Tibial artery (tissue), 4 donors: Measurements from ENCODE around the gene CACNB1.
A peak's percentile ranks its signal among the peaks of the same experiment; 100 is the strongest.

Experiments
- DNase-seq, 2 donors: peaks; one replicate each; pipeline ENCODE4 v3.0.0-alpha.2; 2019
- H3K27ac ChIP-seq, 2 donors: fragments of 200-600 bp; sonication (generic) in 1 of 2; 1 replicate in 1 of 2; 2 replicates in 1 of 2; pipeline ENCODE4 v1.5.1; 2018 to 2019; ENCODE audit warnings: mild to moderate bottlenecking in 1 of 2
- H3K27me3 ChIP-seq, 2 donors: fragments of 200-600 bp; sonication (generic) in 1 of 2; one replicate each; pipeline versions ENCODE4 v1.5.1 to v1.6.0; 2016 to 2019
- H3K36me3 ChIP-seq, 3 donors: fragments of 200-600 bp; sonication (generic) in 2 of 3; one replicate each; pipeline ENCODE4 v1.5.1; 2016 to 2019; ENCODE audit warnings: mild to moderate bottlenecking in 2 of 3
- H3K4me1 ChIP-seq, 4 donors: fragments of 200-600 bp; sonication (generic) in 2 of 4; 1 replicate in 3 of 4; 2 replicates in 1 of 4; pipeline ENCODE4 v1.5.1; 2016 to 2019
- H3K4me3 ChIP-seq, 2 donors: fragments of 200-600 bp; sonication (generic) in 1 of 2; 1 replicate in 1 of 2; 2 replicates in 1 of 2; pipeline ENCODE4 v1.5.1; 2018 to 2019; ENCODE audit warnings: mild to moderate bottlenecking in 2 of 2
- H3K9me3 ChIP-seq, 3 donors: fragments of 200-600 bp; sonication (generic) in 1 of 3; one replicate each; pipeline ENCODE4 v1.5.1; 2016 to 2019
- CTCF ChIP-seq, 2 experiments: fragments of 200-600 bp in 1 of 2; fragments of 450-650 bp in 1 of 2; IDR thresholded peaks; one replicate each; pipeline ENCODE4 v1.5.1; 2017 to 2019; ENCODE audit warnings: antibody characterized with exemption in 2 of 2, mild to moderate bottlenecking in 1 of 2, moderate library complexity in 1 of 2
- intact Hi-C: fragments of 100-400 bp; cut with DNase I; formaldehyde crosslinking; loops from one replicate; pipeline ENCODE4 v1.15.0; 2023; ENCODE audit warnings: low total_unique reads

CACNB1 gene

GRCh38 chr17:39223907-39224777 is 26.7 kb upstream of the CACNB1 start:
- Histone ChIP-seq H3K4me3 (peak overlapping the region; percentile 64 to 74), H3K27ac (peak overlapping the region; percentile 93 to 94), H3K36me3 (peaks cover 0 to 7% (median 0%) of the 10 kb centered on the region in 3 donors), H3K4me1 (peaks cover 0 to 73% (median 56%) of the 10 kb centered on the region in 4 donors), H3K27me3 (no peaks in the 10 kb centered on the region), H3K9me3 (no peaks in the 10 kb centered on the region)
- intact Hi-C loops = no loop called here
- TF ChIP-seq CTCF (IDR thresholded peaks at IDR 0.05) = no peak
- DNase-seq = no peak

GRCh38 chr17:39222866-39223834 is 25.7 kb upstream of the CACNB1 start:
- no peaks in the 10 kb centered on the region for H3K9me3 ChIP-seq
- H3K4me1 ChIP-seq = peaks cover 0 to 80% (median 65%) of the 10 kb centered on the region in 4 donors
- DNase-seq = peak in 1 of 2 donors; percentile 90
- intact Hi-C loops = no loop called here
- peak overlapping the region; percentile 93 to 94 for H3K27ac ChIP-seq
- TF ChIP-seq CTCF (IDR thresholded peaks at IDR 0.05) = no peak
- H3K36me3 ChIP-seq = peaks cover 0 to 9% (median 0%) of the 10 kb centered on the region in 3 donors
- H3K4me3 ChIP-seq = peak overlapping the region; percentile 64 to 74
- H3K27me3 ChIP-seq = no peaks in the 10 kb centered on the region

DNA sequence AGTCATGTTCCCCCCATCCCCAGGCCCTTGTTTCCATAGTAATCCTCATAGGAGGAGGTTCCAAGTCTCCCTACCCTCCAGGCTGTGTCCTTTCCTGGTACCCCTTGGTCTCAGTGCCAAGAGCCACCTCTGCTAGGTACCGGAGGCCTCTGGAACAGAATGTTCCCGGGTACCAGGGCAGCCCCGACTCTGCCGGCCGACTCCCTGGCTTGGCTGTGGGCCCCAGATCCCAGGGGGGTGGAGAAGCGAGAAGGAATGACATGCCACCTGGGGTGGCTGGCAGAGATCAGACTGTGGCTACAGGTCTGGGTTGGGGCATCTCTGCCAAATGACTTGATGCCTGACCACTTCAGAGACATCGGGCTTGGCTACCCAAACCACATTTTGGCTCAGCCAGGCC is 24.7 kb upstream of the CACNB1 start:
- intact Hi-C loops = no loop called here
- Histone ChIP-seq H3K27ac (peak overlapping the region; percentile 93 to 94), H3K4me3 (peak overlapping the region; percentile 64 to 74), H3K9me3 (no peaks in the 10 kb centered on the region), H3K36me3 (peaks cover 0 to 19% (median 8%) of the 10 kb centered on the region in 3 donors), H3K4me1 (peaks cover 0 to 90% (median 73%) of the 10 kb centered on the region in 4 donors), H3K27me3 (no peaks in the 10 kb centered on the region)
- peak in 1 of 2 donors; percentile 91 for DNase-seq
- TF ChIP-seq CTCF (IDR thresholded peaks at IDR 0.05) = no peak

DNA sequence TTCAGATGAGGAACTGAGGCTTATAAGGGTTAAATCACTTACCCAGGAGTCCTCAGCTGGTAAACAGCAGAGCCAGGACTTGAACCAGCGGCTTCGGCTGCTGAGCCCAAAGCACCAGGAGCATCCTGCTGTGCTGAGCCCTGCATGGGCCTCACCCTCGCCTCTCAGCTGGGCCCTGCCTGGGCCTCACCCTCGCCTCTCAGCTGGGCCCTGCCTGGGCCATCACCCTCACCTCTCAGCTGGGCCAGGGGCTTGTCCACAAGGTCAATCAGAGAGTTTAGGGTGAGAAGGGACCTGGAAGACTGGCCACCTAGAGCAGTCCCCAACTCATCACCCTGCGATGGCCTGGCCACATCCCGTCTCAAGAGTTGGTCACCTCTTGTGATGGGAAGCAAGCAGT is 24.1 kb upstream of the CACNB1 start:
- peaks cover 0 to 25% (median 14%) of the 10 kb centered on the region in 3 donors for H3K36me3 ChIP-seq
- no peaks in the 10 kb centered on the region for H3K27me3 ChIP-seq
- no peak for DNase-seq
- peaks cover 0 to 94% (median 75%) of the 10 kb centered on the region in 4 donors for H3K4me1 ChIP-seq
- no peak overlapping the region for H3K4me3 ChIP-seq
- H3K27ac ChIP-seq = peak overlapping the region; percentile 93 to 94
- no peak for TF ChIP-seq CTCF (IDR thresholded peaks at IDR 0.05)
- intact Hi-C loops = no loop called here
- no peaks in the 10 kb centered on the region for H3K9me3 ChIP-seq

DNA sequence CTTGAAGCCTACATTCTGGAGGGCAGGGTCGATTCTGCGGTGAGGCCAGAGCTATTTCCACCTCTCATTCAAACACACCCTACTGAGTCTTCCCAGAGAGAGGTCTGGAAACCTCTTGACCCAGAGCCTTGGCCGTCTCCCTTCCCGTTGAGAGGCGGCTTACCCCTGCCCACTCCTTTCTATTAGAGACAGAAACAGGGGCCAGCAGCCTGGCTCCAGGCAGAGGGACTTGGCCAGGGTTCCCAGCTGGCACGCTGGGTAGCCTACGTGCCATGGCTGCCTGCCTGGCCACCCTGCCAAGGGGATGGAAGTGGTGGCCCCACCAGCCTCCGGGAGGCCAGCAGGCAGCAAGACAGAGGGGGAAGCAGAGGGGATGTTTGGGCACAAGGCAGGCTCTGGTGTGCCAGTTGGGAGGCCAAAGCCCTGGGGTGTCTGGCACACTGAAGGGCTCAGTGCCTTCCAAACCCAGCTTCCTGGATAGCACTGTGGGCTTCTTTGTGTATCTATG is 22.2 kb upstream of the CACNB1 start:
- DNase-seq = peak; percentile 66 to 94
- no peaks in the 10 kb centered on the region for H3K27me3 ChIP-seq
- H3K4me3 ChIP-seq = no peak overlapping the region
- no peak for TF ChIP-seq CTCF (IDR thresholded peaks at IDR 0.05)
- peaks cover 0 to 44% (median 24%) of the 10 kb centered on the region in 3 donors for H3K36me3 ChIP-seq
- peak overlapping the region; percentile 93 to 94 for H3K27ac ChIP-seq
- intact Hi-C loops = no loop called here
- no peaks in the 10 kb centered on the region for H3K9me3 ChIP-seq
- peaks cover 0 to 86% (median 70%) of the 10 kb centered on the region in 4 donors for H3K4me1 ChIP-seq
